Measurements from ENCODE around the gene EFCAB5. TPM values are rescaled to one million over a fixed set of nuclear protein-coding genes. Genes with fewer than 3 reads are reported as not detected.

EFCAB5 gene
- total RNA-seq, 1 experiment from 2014 or later, result 0.39 TPM

DNA sequence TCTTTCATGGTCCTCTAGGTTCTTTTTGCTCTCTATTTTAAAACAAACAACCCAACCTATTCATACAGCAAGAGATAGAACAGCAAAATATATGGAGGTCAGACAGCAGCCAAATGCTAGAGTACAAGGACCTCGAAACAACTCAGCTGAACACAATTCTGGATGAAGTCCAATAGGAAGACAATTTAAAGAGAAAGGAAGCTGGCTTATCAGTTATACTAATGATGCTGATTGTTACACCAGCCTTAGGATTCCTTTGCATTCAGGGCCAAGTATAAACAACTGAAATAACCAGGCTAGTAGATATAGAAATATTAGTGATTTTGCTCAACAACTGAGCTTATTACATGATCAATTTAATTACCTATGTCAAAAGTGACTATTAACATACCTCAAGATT, 13.9 kb upstream of the EFCAB5 start:
- no peak overlapping the region for H3K4me3 ChIP-seq (ENCODE audit: low read depth in 2 of 2, low read length in 2 of 2)
- no peaks in the 10 kb centered on the region for H3K9me3 ChIP-seq (ENCODE audit: control insufficient read depth, insufficient read depth, low read depth, low read length)
- DNase-seq (ENCODE audit: low read depth, low spot score), result no peak
- H3K27me3 ChIP-seq (ENCODE audit: control insufficient read depth, insufficient read depth, low read length), result no peaks in the 10 kb centered on the region
- H3K4me1 ChIP-seq (ENCODE audit: control insufficient read depth, insufficient read depth, low read length), result peaks cover 43% of the 10 kb centered on the region
- ATAC-seq, result no peak
- TF ChIP-seq TCF7L2 (IDR thresholded peaks at IDR 0.05; ENCODE audit: low read depth, low read length) (no peak), SIN3A (IDR thresholded peaks at IDR 0.05; ENCODE audit: borderline replicate concordance, insufficient read depth, low read depth, low read length) (no peak), POLR2AphosphoS5 (IDR thresholded peaks at IDR 0.05; ENCODE audit: low read depth, low read length) (no peak)
- TF ChIP-seq, protein P1, sequence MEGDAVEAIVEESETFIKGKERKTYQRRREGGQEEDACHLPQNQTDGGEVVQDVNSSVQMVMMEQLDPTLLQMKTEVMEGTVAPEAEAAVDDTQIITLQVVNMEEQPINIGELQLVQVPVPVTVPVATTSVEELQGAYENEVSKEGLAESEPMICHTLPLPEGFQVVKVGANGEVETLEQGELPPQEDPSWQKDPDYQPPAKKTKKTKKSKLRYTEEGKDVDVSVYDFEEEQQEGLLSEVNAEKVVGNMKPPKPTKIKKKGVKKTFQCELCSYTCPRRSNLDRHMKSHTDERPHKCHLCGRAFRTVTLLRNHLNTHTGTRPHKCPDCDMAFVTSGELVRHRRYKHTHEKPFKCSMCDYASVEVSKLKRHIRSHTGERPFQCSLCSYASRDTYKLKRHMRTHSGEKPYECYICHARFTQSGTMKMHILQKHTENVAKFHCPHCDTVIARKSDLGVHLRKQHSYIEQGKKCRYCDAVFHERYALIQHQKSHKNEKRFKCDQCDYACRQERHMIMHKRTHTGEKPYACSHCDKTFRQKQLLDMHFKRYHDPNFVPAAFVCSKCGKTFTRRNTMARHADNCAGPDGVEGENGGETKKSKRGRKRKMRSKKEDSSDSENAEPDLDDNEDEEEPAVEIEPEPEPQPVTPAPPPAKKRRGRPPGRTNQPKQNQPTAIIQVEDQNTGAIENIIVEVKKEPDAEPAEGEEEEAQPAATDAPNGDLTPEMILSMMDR (IDR thresholded peaks at IDR 0.05), result no peak
- TF ChIP-seq, protein P2, sequence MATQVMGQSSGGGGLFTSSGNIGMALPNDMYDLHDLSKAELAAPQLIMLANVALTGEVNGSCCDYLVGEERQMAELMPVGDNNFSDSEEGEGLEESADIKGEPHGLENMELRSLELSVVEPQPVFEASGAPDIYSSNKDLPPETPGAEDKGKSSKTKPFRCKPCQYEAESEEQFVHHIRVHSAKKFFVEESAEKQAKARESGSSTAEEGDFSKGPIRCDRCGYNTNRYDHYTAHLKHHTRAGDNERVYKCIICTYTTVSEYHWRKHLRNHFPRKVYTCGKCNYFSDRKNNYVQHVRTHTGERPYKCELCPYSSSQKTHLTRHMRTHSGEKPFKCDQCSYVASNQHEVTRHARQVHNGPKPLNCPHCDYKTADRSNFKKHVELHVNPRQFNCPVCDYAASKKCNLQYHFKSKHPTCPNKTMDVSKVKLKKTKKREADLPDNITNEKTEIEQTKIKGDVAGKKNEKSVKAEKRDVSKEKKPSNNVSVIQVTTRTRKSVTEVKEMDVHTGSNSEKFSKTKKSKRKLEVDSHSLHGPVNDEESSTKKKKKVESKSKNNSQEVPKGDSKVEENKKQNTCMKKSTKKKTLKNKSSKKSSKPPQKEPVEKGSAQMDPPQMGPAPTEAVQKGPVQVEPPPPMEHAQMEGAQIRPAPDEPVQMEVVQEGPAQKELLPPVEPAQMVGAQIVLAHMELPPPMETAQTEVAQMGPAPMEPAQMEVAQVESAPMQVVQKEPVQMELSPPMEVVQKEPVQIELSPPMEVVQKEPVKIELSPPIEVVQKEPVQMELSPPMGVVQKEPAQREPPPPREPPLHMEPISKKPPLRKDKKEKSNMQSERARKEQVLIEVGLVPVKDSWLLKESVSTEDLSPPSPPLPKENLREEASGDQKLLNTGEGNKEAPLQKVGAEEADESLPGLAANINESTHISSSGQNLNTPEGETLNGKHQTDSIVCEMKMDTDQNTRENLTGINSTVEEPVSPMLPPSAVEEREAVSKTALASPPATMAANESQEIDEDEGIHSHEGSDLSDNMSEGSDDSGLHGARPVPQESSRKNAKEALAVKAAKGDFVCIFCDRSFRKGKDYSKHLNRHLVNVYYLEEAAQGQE (IDR thresholded peaks at IDR 0.05; ENCODE audit: insufficient read depth in 1 of 2, low read depth in 2 of 2, low read length in 1 of 2), result no peak
- CTCF ChIA-PET, result interaction anchor here (0.6 to 1.0 kb wide), 2 partner anchors 13 to 311 kb away, joined by 4 read pairs; no protein-coding TSS in a partner anchor
- in situ Hi-C loops (cut with HindIII; ENCODE audit: low pct_unique_long_range_greater_than_20kb, low sequenced_read_pairs) (no loop called here), intact Hi-C loops (cut with micrococcal nuclease; ENCODE audit: unreplicated experiment) (no loop called here)
- H3K36me3 ChIP-seq (ENCODE audit: control insufficient read depth, insufficient read depth, low read length), result no peaks in the 10 kb centered on the region; the same call in 1 of the 2 replicates
- H3K27ac ChIP-seq (ENCODE audit: low read length), result peak overlapping the region; percentile 95; the same call in 1 of the 2 replicates
- POLR2A ChIA-PET, result interaction anchor here (0.5 kb wide), 1 partner anchor 685 kb away, joined by 3 read pairs; no protein-coding TSS in a partner anchor
- BruUV-seq (replicated peaks), result no TSS peak

DNA sequence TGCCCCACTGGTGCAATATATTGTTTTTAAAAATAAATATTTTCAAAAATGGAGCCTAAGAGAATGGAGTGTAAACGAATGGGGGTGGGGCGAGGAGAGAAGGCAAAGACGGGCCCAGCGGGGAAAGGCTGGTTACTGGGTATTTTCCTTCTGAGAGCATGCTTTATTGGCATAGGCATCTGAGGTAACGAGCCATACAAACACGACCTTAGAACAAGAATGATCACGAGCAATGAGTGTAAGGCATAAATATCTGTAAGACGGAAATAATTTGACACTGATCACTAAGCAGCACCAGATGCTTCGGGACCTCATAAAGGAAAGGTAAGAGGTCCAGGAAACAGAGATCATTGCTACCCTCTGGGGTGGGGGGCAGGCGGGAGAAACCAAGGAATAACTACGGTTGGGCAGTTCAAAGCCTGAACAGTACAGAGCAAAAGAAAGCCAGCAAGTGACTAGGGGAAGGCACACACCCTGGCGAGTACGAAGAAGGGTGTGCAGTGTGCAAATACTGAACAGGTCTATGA, 12.4 kb upstream of the EFCAB5 start:
- Histone ChIP-seq H3K4me1 (ENCODE audit: control insufficient read depth, insufficient read depth, low read length) (peaks cover 49% of the 10 kb centered on the region), H3K9me3 (ENCODE audit: control insufficient read depth, insufficient read depth, low read depth, low read length) (no peaks in the 10 kb centered on the region), H3K4me3 (ENCODE audit: low read depth in 2 of 2, low read length in 2 of 2) (peak overlapping the region; percentile 87 to 95), H3K36me3 (ENCODE audit: control insufficient read depth, insufficient read depth, low read length) (no peaks in the 10 kb centered on the region; the same call in 1 of the 2 replicates), H3K27ac (ENCODE audit: low read length) (peak overlapping the region; percentile 95), H3K27me3 (ENCODE audit: control insufficient read depth, insufficient read depth, low read length) (no peaks in the 10 kb centered on the region)
- in situ Hi-C loops (cut with HindIII; ENCODE audit: low pct_unique_long_range_greater_than_20kb, low sequenced_read_pairs), result no loop called here
- ChIA-PET CTCF (no interaction called here), POLR2A (interaction anchor here (0.6 kb wide), 2 partner anchors 10 to 1897 kb away, joined by 6 to 8 read pairs; no protein-coding TSS in a partner anchor)
- ATAC-seq (no peak), DNase-seq (ENCODE audit: low read depth, low spot score) (no peak)
- TF ChIP-seq POLR2AphosphoS5 (IDR thresholded peaks at IDR 0.05; ENCODE audit: low read depth, low read length) (no peak), SIN3A (IDR thresholded peaks at IDR 0.05; ENCODE audit: borderline replicate concordance, insufficient read depth, low read depth, low read length) (no peak), TCF7L2 (IDR thresholded peaks at IDR 0.05; ENCODE audit: low read depth, low read length) (no peak)
- TF ChIP-seq, protein P2 (IDR thresholded peaks at IDR 0.05; ENCODE audit: insufficient read depth in 1 of 2, low read depth in 2 of 2, low read length in 1 of 2), result no peak
- TF ChIP-seq, protein P1 (IDR thresholded peaks at IDR 0.05), result no peak
- BruUV-seq (replicated peaks), result no TSS peak
- intact Hi-C loops (cut with micrococcal nuclease; ENCODE audit: unreplicated experiment), result no loop called here
